IMR-90 (cell line): ENCODE results near the gene NEDD4L. TPM values are rescaled to one million over a fixed set of nuclear protein-coding genes. Genes with fewer than 3 reads are reported as not detected.

Source experiments
- ATAC-seq: fragments of 200-7000 bp; cut with Tn5 transposase; 2 replicates; pipeline ENCODE4 v1.9.1; 2020; ENCODE audit warnings: low read depth, mild to moderate bottlenecking, moderate library complexity
- BruUV-seq: library from RNA; stranded (reverse); fragments of 400-500 nt; replicated peaks from 2 replicates; lab custom pipeline; 2021; lab: Mats Ljungman, UMichigan
- CTCF ChIA-PET: fragments of 300-600 bp; formaldehyde crosslinking; extraction: SDS; loops from one replicate; lab custom pipeline; 2021; ENCODE audit warnings: antibody characterized with exemption; lab: Yijun Ruan, JAX
- POLR2A ChIA-PET: fragments of 300-600 bp; sonication (Branson Sonifier 250); formaldehyde crosslinking; loops from one replicate; lab custom pipeline; 2022; ENCODE audit warnings: antibody characterized with exemption; ENCODE audit not compliant: unreplicated experiment; lab: Charles Lee
- DNase-seq: peaks from one replicate; pipeline ENCODE4 v3.0.0; 2013
- H2AFZ ChIP-seq: replicated peaks from 2 replicates; pipeline ENCODE3; 2013; ENCODE audit warnings: low read length, mild to moderate bottlenecking; ENCODE audit not compliant: poor library complexity
- H2AK5ac ChIP-seq: 2 replicates; pipeline ENCODE4 v1.6.1; 2013; ENCODE audit warnings: low read depth, low read length, inconsistent platforms
- H2AK9ac ChIP-seq: replicated peaks from 2 replicates; pipeline ENCODE3; 2013; ENCODE audit warnings: mild to moderate bottlenecking, low read depth, low read length, moderate library complexity; ENCODE audit not compliant: poor library complexity
- H2BK120ac ChIP-seq: 2 replicates; pipeline ENCODE4 v1.6.1; 2013; ENCODE audit warnings: low read depth, low read length, inconsistent platforms
- H2BK15ac ChIP-seq: 3 replicates; pipeline ENCODE4 v1.6.1; 2013; ENCODE audit warnings: low read depth, low read length, inconsistent platforms
- H2BK20ac ChIP-seq: 2 replicates; pipeline ENCODE4 v1.6.1; 2013; ENCODE audit warnings: low read depth, mild to moderate bottlenecking, inconsistent platforms, low read length, moderate library complexity
- H2BK5ac ChIP-seq: 2 replicates; pipeline ENCODE4 v1.6.1; 2013; ENCODE audit warnings: mild to moderate bottlenecking, low read depth, low read length, inconsistent platforms; ENCODE audit not compliant: poor library complexity, severe bottlenecking
- H3K14ac ChIP-seq: replicated peaks from 2 replicates; pipeline ENCODE4 v1.6.1; 2013; ENCODE audit warnings: low read depth, low read length, inconsistent platforms
- H3K18ac ChIP-seq: 2 replicates; pipeline ENCODE4 v1.6.1; 2013; ENCODE audit warnings: low read depth, low read length, control low read depth
- H3K23ac ChIP-seq: 2 replicates; pipeline ENCODE4 v1.6.1; 2013; ENCODE audit warnings: low read depth, low read length, inconsistent platforms
- H3K27ac ChIP-seq: 2 replicates; pipeline ENCODE4 v1.5.1; 2013; ENCODE audit warnings: mild to moderate bottlenecking, control low read depth, low read length; ENCODE audit not compliant: insufficient read depth
- H3K27me3 ChIP-seq: 2 replicates; pipeline ENCODE4 v1.6.1; 2013; ENCODE audit warnings: low read length; ENCODE audit not compliant: control insufficient read depth, insufficient read depth
- H3K36me3 ChIP-seq: 2 replicates; pipeline ENCODE4 v1.6.1; 2013; ENCODE audit warnings: low read length, mixed read lengths; ENCODE audit not compliant: control insufficient read depth, insufficient read depth
- H3K4ac ChIP-seq: 2 replicates; pipeline ENCODE4 v1.6.1; 2013; ENCODE audit warnings: low read depth, low read length, inconsistent platforms
- H3K4me1 ChIP-seq: 2 replicates; pipeline ENCODE4 v1.6.1; 2013; ENCODE audit warnings: low read length, mixed read lengths; ENCODE audit not compliant: control insufficient read depth, insufficient read depth
- H3K4me2 ChIP-seq: 2 replicates; pipeline ENCODE4 v1.6.1; 2013; ENCODE audit warnings: low read depth, mild to moderate bottlenecking, control low read depth, low read length, moderate library complexity
- H3K4me3 ChIP-seq: 2 replicates; pipeline ENCODE4 v1.5.1; 2013; ENCODE audit warnings: low read depth, mild to moderate bottlenecking, control low read depth, low read length, moderate library complexity; ENCODE audit not compliant: insufficient read depth
- H3K56ac ChIP-seq: 2 replicates; pipeline ENCODE4 v1.6.1; 2013; ENCODE audit warnings: low read length, inconsistent platforms; ENCODE audit not compliant: insufficient read depth; ENCODE audit errors: extremely low read depth
- H3K79me1 ChIP-seq, 2 experiments: 2 replicates each; pipeline ENCODE4 v1.6.1; 2013; ENCODE audit warnings: low read length in 2 of 2, inconsistent platforms in 1 of 2, low read depth in 1 of 2
- H3K9ac ChIP-seq: 2 replicates; pipeline ENCODE4 v1.6.1; 2013; ENCODE audit warnings: low read depth, low read length, control low read depth
- H3K9me1 ChIP-seq: 2 replicates; pipeline ENCODE4 v1.6.1; 2013; ENCODE audit warnings: low read length, inconsistent platforms; ENCODE audit not compliant: insufficient read depth
- H3K9me3 ChIP-seq: 2 replicates; pipeline ENCODE4 v1.6.1; 2013; ENCODE audit warnings: low read length; ENCODE audit not compliant: control insufficient read depth, insufficient read depth
- H4K20me1 ChIP-seq: 2 replicates; pipeline ENCODE4 v1.6.1; 2013; ENCODE audit warnings: low read length, inconsistent platforms; ENCODE audit not compliant: insufficient read depth
- H4K5ac ChIP-seq: 2 replicates; pipeline ENCODE4 v1.6.1; 2013; ENCODE audit warnings: mild to moderate bottlenecking, low read depth, low read length, control low read depth
- H4K8ac ChIP-seq, 2 experiments: 2 replicates each; pipeline ENCODE4 v1.6.1; 2013; ENCODE audit warnings: low read depth in 2 of 2, low read length in 2 of 2, control low read depth in 1 of 2, inconsistent platforms in 1 of 2
- H4K91ac ChIP-seq: 2 replicates; pipeline ENCODE4 v1.6.1; 2013; ENCODE audit warnings: low read depth, low read length, inconsistent platforms; ENCODE audit not compliant: insufficient read depth
- BHLHE40 ChIP-seq: fragments of 150-350 bp; IDR thresholded peaks from 2 replicates; pipeline ENCODE4 v1.6.1; 2016; ENCODE audit warnings: mild to moderate bottlenecking, low read depth, low read length
- CEBPB ChIP-seq: IDR thresholded peaks from 2 replicates; pipeline ENCODE4 v1.6.1; 2012; ENCODE audit warnings: low read depth, low read length, improper control_type of control experiment
- CHD1 ChIP-seq: IDR thresholded peaks from 2 replicates; pipeline ENCODE4 v1.6.1; 2012; ENCODE audit warnings: low read depth, low read length, improper control_type of control experiment
- CTCF ChIP-seq: conservative IDR thresholded peaks from 2 replicates; pipeline ENCODE4 v1.5.1; 2012; ENCODE audit warnings: mild to moderate bottlenecking, low read depth, low read length, improper control_type of control experiment
- ELK1 ChIP-seq: fragments of 150-350 bp; IDR thresholded peaks from 2 replicates; pipeline ENCODE4 v1.6.1; 2016; ENCODE audit warnings: low read depth, mild to moderate bottlenecking, low read length, moderate library complexity, borderline replicate concordance
- FOS ChIP-seq: fragments of 150-350 bp; IDR thresholded peaks from 2 replicates; pipeline ENCODE4 v1.6.1; 2016; ENCODE audit warnings: low read depth, low read length
- MAFK ChIP-seq: IDR thresholded peaks from 2 replicates; pipeline ENCODE4 v1.6.1; 2012; ENCODE audit warnings: low read depth, low read length, improper control_type of control experiment
- MAZ ChIP-seq: IDR thresholded peaks from 2 replicates; pipeline ENCODE4 v1.6.1; 2012; ENCODE audit warnings: low read depth, mild to moderate bottlenecking, low read length, improper control_type of control experiment, moderate library complexity, borderline replicate concordance
- MXI1 ChIP-seq: IDR thresholded peaks from 2 replicates; pipeline ENCODE4 v1.6.1; 2012; ENCODE audit warnings: low read depth, mild to moderate bottlenecking, low read length, moderate library complexity, borderline replicate concordance
- NFE2L2 ChIP-seq: fragments of 150-350 bp; IDR thresholded peaks from 2 replicates; pipeline ENCODE4 v1.6.1; 2016; ENCODE audit warnings: low read depth, mild to moderate bottlenecking, low read length
- POLR2A ChIP-seq: IDR thresholded peaks from 2 replicates; pipeline ENCODE4 v1.6.1; 2012; ENCODE audit warnings: mild to moderate bottlenecking, low read depth, low read length
- RAD21 ChIP-seq: IDR thresholded peaks from 2 replicates; pipeline ENCODE4 v1.6.1; 2012; ENCODE audit warnings: low read length, improper control_type of control experiment
- RCOR1 ChIP-seq: IDR thresholded peaks from 2 replicates; pipeline ENCODE4 v1.6.1; 2012; ENCODE audit warnings: mild to moderate bottlenecking, low read length, improper control_type of control experiment; ENCODE audit not compliant: insufficient replicate concordance
- RFX5 ChIP-seq: IDR thresholded peaks from 2 replicates; pipeline ENCODE4 v1.8.0; 2012; ENCODE audit warnings: low read depth, mild to moderate bottlenecking, low read length, moderate library complexity
- SMC3 ChIP-seq: fragments of 150-350 bp; IDR thresholded peaks from 2 replicates; pipeline ENCODE4 v1.6.1; 2016; ENCODE audit warnings: low read depth, mild to moderate bottlenecking, antibody characterized with exemption, low read length, moderate library complexity
- USF2 ChIP-seq: fragments of 150-350 bp; IDR thresholded peaks from 2 replicates; pipeline ENCODE4 v1.6.1; 2017; ENCODE audit warnings: mild to moderate bottlenecking, antibody characterized with exemption, low read length, low read depth
- WGBS, 2 experiments: methylation state at CpG; one replicate each; pipeline versions ENCODE4 v1.1.5 to v1.1.7; 2013; ENCODE audit warnings: missing lambda C conversion rate in 2 of 2; ENCODE audit not compliant: insufficient read length in 1 of 2; ENCODE audit errors: extremely low coverage in 2 of 2; 5-methylcytosine and 5-hydroxymethylcytosine counted together
- dilution Hi-C: fragments of 300-500 bp; cut with HindIII; formaldehyde crosslinking; loops from one replicate; pipeline ENCODE4 v1.14.3; 2018; ENCODE audit warnings: low sequenced_read_pairs; ENCODE audit not compliant: unreplicated experiment
- in situ Hi-C: fragments of 300-500 bp; cut with MboI; formaldehyde crosslinking; loops from 3 replicates; pipeline ENCODE4 v1.14.3; 2019; ENCODE audit warnings: low sequenced_read_pairs, inconsistent platforms, mixed read lengths
- intact Hi-C: fragments of 100-400 bp; cut with micrococcal nuclease; formaldehyde crosslinking; loops from 2 replicates; pipeline ENCODE4 v1.10.0; 2022
- polyA plus RNA-seq, 3 experiments: library from polyadenylated mRNA; depleted of rRNA; stranded (reverse); fragments of >200 nt; gene quantifications; 2 replicates each; pipeline ENCODE4 v1.2.3, GENCODE V29; 2012; ENCODE audit warnings: low replicate concordance in 1 of 3
- total RNA-seq: library from RNA; depleted of rRNA; stranded (reverse); fragments of >200 nt; gene quantifications from 2 replicates; pipeline ENCODE4 v1.2.3, GENCODE V29; 2012

NEDD4L gene
- total and polyA plus RNA-seq, 2 of the 4 experiments (the other 2 are of a cell fraction): 10.0 to 10.9 TPM

GRCh38 chr18:58174285-58174684, 130.3 kb downstream of the NEDD4L start:
- no peak overlapping the region for H4K91ac ChIP-seq
- H4K5ac ChIP-seq: no peak overlapping the region
- no peak overlapping the region for H2AK9ac ChIP-seq
- ATAC-seq (no peak), DNase-seq (no peak)
- no peak overlapping the region for H3K56ac ChIP-seq
- H3K9ac ChIP-seq: no peak overlapping the region
- no peak overlapping the region for H3K4me2 ChIP-seq
- H3K36me3 ChIP-seq: no peaks in the 10 kb centered on the region
- no peak overlapping the region for H3K27ac ChIP-seq
- no peak overlapping the region for H3K23ac ChIP-seq
- POLR2A ChIA-PET: no interaction called here
- no peak overlapping the region for H3K14ac ChIP-seq
- H3K79me1 ChIP-seq: no peaks in the 10 kb centered on the region
- no peak overlapping the region for H4K8ac ChIP-seq
- peaks cover 23% of the 10 kb centered on the region for H3K4me1 ChIP-seq
- H3K9me1 ChIP-seq: no peaks in the 10 kb centered on the region
- no CpG with 5 or more reads among the region's 12 CpGs for WGBS, 2 experiments
- TF ChIP-seq RFX5: no peak
- no peak for TF ChIP-seq ELK1
- TF ChIP-seq BHLHE40: no peak
- TF ChIP-seq FOS: no peak
- no peak for TF ChIP-seq CEBPB
- TF ChIP-seq MAFK: no peak
- no peak for TF ChIP-seq CTCF
- no peak for TF ChIP-seq POLR2A
- no peak for TF ChIP-seq USF2
- no peak for TF ChIP-seq RAD21
- TF ChIP-seq NFE2L2: no peak
- TF ChIP-seq MAZ: no peak
- no peak for TF ChIP-seq SMC3
- TF ChIP-seq RCOR1: no peak
- no peak for TF ChIP-seq CHD1
- TF ChIP-seq MXI1: no peak
- no peak overlapping the region for H3K4ac ChIP-seq
- intact Hi-C loops: no loop called here
- H3K4me3 ChIP-seq: no peak overlapping the region
- no peak overlapping the region for H2BK5ac ChIP-seq
- no peak overlapping the region for H2BK20ac ChIP-seq
- no peak overlapping the region for H2AK5ac ChIP-seq
- no peaks in the 10 kb centered on the region for H3K9me3 ChIP-seq
- H3K18ac ChIP-seq: no peak overlapping the region
- no peaks in the 10 kb centered on the region; the same call in 1 of the 2 replicates for H4K20me1 ChIP-seq
- no peak overlapping the region for H2AFZ ChIP-seq
- H2BK120ac ChIP-seq: no peak overlapping the region
- in situ Hi-C loops: no loop called here
- no TSS peak for BruUV-seq
- dilution Hi-C loops: no loop called here
- H3K27me3 ChIP-seq: peaks cover 3% of the 10 kb centered on the region
- CTCF ChIA-PET: no interaction called here
- H2BK15ac ChIP-seq: no peak overlapping the region
